MCF 10A (cell line): Measurements from ENCODE around the gene MFSD11. TPM values are rescaled to one million over a fixed set of nuclear protein-coding genes. Genes with fewer than 3 reads are reported as not detected.
A peak's percentile ranks its signal among the peaks of the same experiment; 100 is the strongest.

ENCODE experiments used
- BruUV-seq: library from RNA; stranded (reverse); fragments of 400-500 nt; replicated peaks from 2 replicates; lab custom pipeline; 2021; lab: Mats Ljungman, UMichigan
- CTCF ChIA-PET: fragments of 300-600 bp; sonication (Branson Sonifier 250); formaldehyde crosslinking; extraction: SDS; loops from one replicate; lab custom pipeline; 2021; ENCODE audit warnings: antibody characterized with exemption, inconsistent platforms; lab: Yijun Ruan, JAX
- POLR2A ChIA-PET: fragments of 300-600, 350-650 bp; sonication (Branson Sonifier 250); formaldehyde crosslinking; extraction: SDS; loops from one replicate; lab custom pipeline; 2020; ENCODE audit warnings: antibody characterized with exemption, inconsistent platforms; lab: Yijun Ruan, JAX
- DNase-seq: peaks from one replicate; pipeline ENCODE4 v3.0.0-alpha.2; 2018; ENCODE audit not compliant: unreplicated experiment
- H3K27ac Mint-ChIP-seq: one replicate; pipeline ENCODE4 v1.8.0; 2022; ENCODE audit warnings: mild to moderate bottlenecking, low read depth, mixed read lengths; ENCODE audit not compliant: unreplicated experiment
- H3K27me3 Mint-ChIP-seq: one replicate; pipeline ENCODE4 v1.8.0; 2022; ENCODE audit warnings: mixed read lengths; ENCODE audit not compliant: insufficient read depth, unreplicated experiment
- H3K36me3 Mint-ChIP-seq: one replicate; pipeline ENCODE4 v1.8.0; 2022; ENCODE audit warnings: mild to moderate bottlenecking, moderate library complexity, mixed read lengths; ENCODE audit not compliant: insufficient read depth, unreplicated experiment
- H3K4me1 Mint-ChIP-seq: one replicate; pipeline ENCODE4 v1.8.0; 2022; ENCODE audit warnings: mixed read lengths; ENCODE audit not compliant: insufficient read depth, unreplicated experiment
- H3K4me3 Mint-ChIP-seq: one replicate; pipeline ENCODE4 v1.8.0; 2022; ENCODE audit warnings: mild to moderate bottlenecking, moderate library complexity, mixed read lengths; ENCODE audit not compliant: unreplicated experiment
- H3K9me3 Mint-ChIP-seq: one replicate; pipeline ENCODE4 v1.8.0; 2022; ENCODE audit warnings: mixed read lengths; ENCODE audit not compliant: unreplicated experiment
- CTCF ChIP-seq: fragments of 200-600 bp; IDR thresholded peaks from one replicate; pipeline ENCODE4 v1.8.0; 2022; ENCODE audit warnings: antibody characterized with exemption, mild to moderate bottlenecking; ENCODE audit not compliant: unreplicated experiment
- intact Hi-C: fragments of 100-400 bp; cut with micrococcal nuclease; formaldehyde crosslinking; loops from 2 replicates; pipeline ENCODE4 v1.14.1; 2022
- total RNA-seq: library from RNA; stranded (reverse); gene quantifications from 2 replicates; pipeline ENCODE4 v1.2.3, GENCODE V29; 2022

MFSD11 gene
- total RNA-seq, 1 experiment from 2014 or later, result 11.6 TPM

- H3K36me3 Mint-ChIP-seq, result peaks cover 81% of the 10 kb centered on the region
- BruUV-seq, result no TSS peak
- H3K4me3 Mint-ChIP-seq, result no peak overlapping the region
- H3K27ac Mint-ChIP-seq, result peak overlapping the region; percentile 27
- H3K27me3 Mint-ChIP-seq, result no peaks in the 10 kb centered on the region
- H3K9me3 Mint-ChIP-seq, result no peaks in the 10 kb centered on the region
- intact Hi-C loops, result no loop called here
- DNase-seq, result no peak
- POLR2A ChIA-PET, result interaction anchor here (0.8 to 5.4 kb wide), 3 partner anchors 8 to 52 kb away, joined by 3 to 150 read pairs (median 51); partner anchors contain the start of genes MFSD11 and SRSF2
- peaks cover 6% of the 10 kb centered on the region for H3K4me1 Mint-ChIP-seq
- CTCF ChIA-PET, result interaction anchor here (1.0 to 1.3 kb wide), 3 partner anchors 10 to 177 kb away, joined by 3 to 4 read pairs (median 3); no protein-coding TSS in a partner anchor
- TF ChIP-seq CTCF, result no peak
Observed at GRCh38 chr17:76723812-76724211, 14.1 kb upstream of the MFSD11 start.

DNA sequence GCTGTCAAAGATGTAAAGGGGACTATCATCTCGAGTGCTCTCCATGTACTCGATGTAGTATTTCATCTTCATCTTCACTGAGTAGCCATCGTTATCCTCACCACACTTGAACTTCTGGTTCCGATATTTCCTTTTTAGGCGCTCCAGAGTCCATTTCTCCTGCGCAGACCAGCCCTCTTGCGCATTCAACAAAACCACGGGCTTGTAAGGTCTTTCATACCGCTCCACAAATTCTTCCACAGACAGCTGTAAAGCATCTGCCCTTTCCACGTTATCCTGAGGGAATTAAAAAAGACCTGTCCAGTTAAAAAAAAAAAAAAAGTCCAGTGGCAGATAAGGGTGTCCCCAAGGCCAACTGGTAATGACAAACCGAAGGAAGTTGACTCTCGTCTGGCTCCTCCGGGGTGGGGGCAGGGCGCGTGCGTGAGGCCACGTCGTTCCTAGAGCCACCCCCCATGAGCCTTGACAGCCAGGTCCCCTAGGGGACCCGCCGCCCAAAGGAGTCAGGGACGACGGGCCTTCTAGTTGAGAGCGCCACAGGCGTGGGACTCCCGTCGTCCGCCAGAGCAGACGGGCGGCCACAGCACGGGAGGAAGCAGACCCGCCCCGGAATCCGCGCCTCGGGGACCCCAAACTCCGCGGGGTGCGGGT, 12.2 kb upstream of the MFSD11 start:
- POLR2A ChIA-PET, result interaction anchor here (0.6 to 5.4 kb wide), 15 partner anchors 10 to 441 kb away, joined by 3 to 150 read pairs (median 4); partner anchors contain the start of genes MFSD11, MXRA7, PRPSAP1 and RHBDF2
- Mint-ChIP-seq H3K4me3 (peak overlapping the region; percentile 90), H3K4me1 (peaks cover 6% of the 10 kb centered on the region), H3K27me3 (no peaks in the 10 kb centered on the region), H3K36me3 (peaks cover 77% of the 10 kb centered on the region), H3K9me3 (no peaks in the 10 kb centered on the region), H3K27ac (peak overlapping the region; percentile 94)
- CTCF ChIA-PET, result interaction anchor here (1.1 to 1.4 kb wide), 2 partner anchors 11 to 12 kb away, joined by 5 read pairs; no protein-coding TSS in a partner anchor
- no peak for DNase-seq
- BruUV-seq, result no TSS peak
- TF ChIP-seq CTCF, result no peak
- intact Hi-C loops, result no loop called here

- H3K4me1 Mint-ChIP-seq, result peaks cover 6% of the 10 kb centered on the region
- no peaks in the 10 kb centered on the region for H3K27me3 Mint-ChIP-seq
- H3K9me3 Mint-ChIP-seq, result no peaks in the 10 kb centered on the region
- intact Hi-C loops, result no loop called here
- CTCF ChIA-PET, result interaction anchor here (1.1 kb wide), 1 partner anchor 12 kb away, joined by 5 read pairs; no protein-coding TSS in a partner anchor
- TF ChIP-seq CTCF, result no peak
- peak within 1 kb of the TSS; percentile 90 for H3K4me3 Mint-ChIP-seq
- TSS peak; percentile 72 for BruUV-seq
- H3K27ac Mint-ChIP-seq, result peak within 1 kb of the TSS; percentile 94
- peaks cover 74% of the 10 kb centered on the region for H3K36me3 Mint-ChIP-seq
- peak; percentile 97 for DNase-seq
- POLR2A ChIA-PET, result interaction anchor here (0.6 to 5.4 kb wide), 14 partner anchors 10 to 440 kb away, joined by 3 to 150 read pairs (median 5); partner anchors contain the start of genes MFSD11, MXRA7, PRPSAP1 and RHBDF2
Observed at GRCh38 chr17:76726231-76726775, 11.6 kb upstream of the MFSD11 start, which contains the start of gene JMJD6. Gene JMJD6 (minus strand): TSS chr17:76726606. CDS start chr17:76726475, 131 bp downstream.
